NCI-H2107 (cell line): ENCODE measurements around the gene SLC26A6.

ENCODE experiments used
- DNase-seq: peaks from one replicate; lab custom pipeline; 2025; lab: John Stamatoyannopoulos, UW

SLC26A6 gene

GRCh38 chr3:48661501-48662144 lies 26.4 kb upstream of the SLC26A6 start:
- no peak for DNase-seq

- DNase-seq = no peak
These were observed 25.6 kb upstream of the SLC26A6 start for GRCh38 chr3:48660800-48661400.

- DNase-seq = no peak
These were observed 21.6 kb upstream of the SLC26A6 start for GRCh38 chr3:48656841-48657281.

DNA sequence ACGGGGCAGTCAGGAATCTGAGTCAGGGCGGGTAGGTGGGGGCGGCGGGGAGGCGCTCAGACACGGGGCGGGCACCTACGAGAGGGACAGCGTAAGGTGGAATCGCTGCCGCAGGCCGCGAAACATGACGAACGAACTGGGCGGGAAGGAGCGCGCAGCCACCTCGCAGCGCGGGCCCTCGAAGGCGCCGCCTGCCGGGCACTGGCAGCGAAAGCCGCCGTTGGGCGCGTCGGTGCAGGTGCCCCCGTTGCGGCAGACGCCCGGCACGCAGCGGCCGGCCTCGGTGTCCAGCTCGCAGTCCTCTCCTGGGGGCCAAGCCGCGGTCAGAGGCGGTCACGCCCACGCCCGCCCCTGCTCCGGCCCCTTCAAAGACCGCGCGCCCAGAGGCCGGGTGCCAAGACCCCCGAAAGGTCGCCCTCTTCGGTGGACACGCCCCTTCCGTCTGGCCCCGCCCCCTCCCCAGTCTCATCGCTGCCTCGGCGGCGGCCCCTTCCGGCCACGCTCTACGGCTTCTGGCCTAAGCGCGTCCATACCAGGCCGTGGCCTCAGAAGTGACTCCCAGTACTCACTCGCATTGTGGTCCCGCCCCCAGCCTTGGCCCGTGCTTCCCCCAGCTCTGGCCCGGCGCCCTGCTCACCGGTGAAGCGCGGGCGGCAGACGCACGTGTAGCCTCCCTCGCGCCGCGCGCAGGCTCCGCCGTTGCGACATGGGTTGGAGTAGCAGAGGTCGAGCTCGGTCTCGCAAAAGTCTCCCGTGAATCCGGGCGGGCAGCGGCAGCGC lies 21.0 kb upstream of the SLC26A6 start:
- no peak for DNase-seq

DNA sequence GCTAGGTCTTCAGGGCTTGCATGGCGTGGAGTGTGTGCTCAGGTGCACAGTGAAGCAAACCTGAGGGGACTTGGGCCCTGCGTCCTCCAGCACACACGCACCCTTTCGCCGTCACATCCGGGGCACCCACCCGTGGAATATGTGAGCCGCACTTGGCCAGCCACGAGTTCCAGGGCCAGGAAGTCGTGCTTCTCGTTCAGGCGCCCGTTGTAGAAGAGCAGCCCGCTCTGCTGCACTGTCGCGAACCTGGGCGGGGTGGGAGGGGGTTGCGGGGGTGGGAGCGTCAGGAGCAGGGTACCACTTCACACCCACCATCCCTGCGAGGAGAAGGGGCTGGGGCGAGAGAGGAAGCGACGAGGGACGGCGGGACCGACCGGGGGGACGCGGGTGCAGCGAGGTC lies 20.3 kb upstream of the SLC26A6 start:
- no peak for DNase-seq

- no peak for DNase-seq
These were observed 19.8 kb upstream of the SLC26A6 start for GRCh38 chr3:48655063-48655462.

GRCh38 chr3:48652923-48653715 lies 17.9 kb upstream of the SLC26A6 start:
- no peak for DNase-seq

DNA sequence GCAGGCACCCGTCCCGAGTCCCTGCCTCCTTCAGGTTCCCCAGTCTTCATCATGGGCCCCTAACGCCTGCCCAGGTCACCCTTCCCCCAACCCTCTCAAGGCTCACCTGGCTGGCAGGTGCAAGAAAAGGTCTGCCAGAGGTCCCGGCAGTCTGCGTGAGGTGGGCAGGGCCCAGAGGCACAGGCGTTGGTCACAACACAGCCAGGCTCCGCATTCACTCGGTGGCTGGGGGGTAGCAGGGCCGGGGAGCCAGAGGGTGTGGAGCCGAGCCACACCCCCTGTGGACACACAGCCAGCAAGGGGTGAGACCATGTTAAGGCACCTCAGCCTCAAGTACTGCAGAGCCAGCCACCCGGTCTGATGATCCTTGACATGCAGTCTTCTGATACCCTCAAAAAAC lies 16.5 kb upstream of the SLC26A6 start:
- no peak for DNase-seq

DNA sequence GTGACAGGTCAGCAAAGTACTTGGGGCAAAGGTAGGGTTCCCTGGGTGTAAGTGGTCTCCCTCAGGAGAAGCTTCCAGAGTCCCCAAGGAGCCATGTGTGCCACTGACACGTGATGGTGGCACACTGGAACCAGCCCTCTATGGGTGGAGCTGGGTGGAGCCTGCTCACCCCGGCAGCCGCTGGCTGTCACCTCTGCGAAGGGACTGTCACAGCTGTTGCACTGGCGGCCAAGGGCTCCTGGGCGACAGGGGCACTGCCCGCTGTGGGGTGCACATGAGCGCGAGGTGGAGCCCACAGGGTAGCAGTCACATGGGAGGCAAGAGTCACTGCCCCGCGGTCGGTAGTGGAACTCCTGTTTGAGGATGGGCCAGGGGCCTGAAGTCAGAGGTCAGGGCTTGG lies 15.5 kb upstream of the SLC26A6 start:
- DNase-seq = no peak

GRCh38 chr3:48648188-48648850 lies 13.1 kb upstream of the SLC26A6 start:
- DNase-seq = no peak

GRCh38 chr3:48647714-48648113 lies 12.5 kb upstream of the SLC26A6 start:
- DNase-seq = no peak

- DNase-seq = no peak
These were observed 9.9 kb upstream of the SLC26A6 start for GRCh38 chr3:48644898-48645760.

- no peak for DNase-seq
These were observed 7.3 kb upstream of the SLC26A6 start for GRCh38 chr3:48642605-48643004.

GRCh38 chr3:48641396-48641795 lies 6.1 kb upstream of the SLC26A6 start:
- no peak for DNase-seq

GRCh38 chr3:48639944-48640606 lies 4.8 kb upstream of the SLC26A6 start:
- no peak for DNase-seq

DNA sequence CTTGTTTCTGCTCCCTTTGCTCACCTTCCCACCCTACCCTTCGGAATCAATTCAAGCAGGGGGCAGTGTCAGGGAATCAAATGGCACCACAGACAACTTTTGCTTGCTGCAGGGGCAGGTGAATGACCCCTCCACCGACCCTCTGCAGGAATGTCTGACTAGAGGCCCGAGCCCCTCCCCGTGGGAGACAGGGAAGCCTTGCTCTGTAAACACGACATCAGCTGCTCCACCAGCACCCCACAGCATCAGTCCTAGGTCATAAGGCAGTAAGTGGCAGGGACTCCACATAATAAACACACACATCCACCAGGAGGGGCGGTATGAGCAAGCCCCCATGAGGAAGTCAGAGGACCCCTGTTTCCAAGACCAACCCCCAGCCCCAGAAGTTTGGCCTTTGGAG lies 2.0 kb upstream of the SLC26A6 start:
- no peak for DNase-seq

GRCh38 chr3:48636149-48636655 lies 941 bp upstream of the SLC26A6 start:
- DNase-seq = no peak

DNA sequence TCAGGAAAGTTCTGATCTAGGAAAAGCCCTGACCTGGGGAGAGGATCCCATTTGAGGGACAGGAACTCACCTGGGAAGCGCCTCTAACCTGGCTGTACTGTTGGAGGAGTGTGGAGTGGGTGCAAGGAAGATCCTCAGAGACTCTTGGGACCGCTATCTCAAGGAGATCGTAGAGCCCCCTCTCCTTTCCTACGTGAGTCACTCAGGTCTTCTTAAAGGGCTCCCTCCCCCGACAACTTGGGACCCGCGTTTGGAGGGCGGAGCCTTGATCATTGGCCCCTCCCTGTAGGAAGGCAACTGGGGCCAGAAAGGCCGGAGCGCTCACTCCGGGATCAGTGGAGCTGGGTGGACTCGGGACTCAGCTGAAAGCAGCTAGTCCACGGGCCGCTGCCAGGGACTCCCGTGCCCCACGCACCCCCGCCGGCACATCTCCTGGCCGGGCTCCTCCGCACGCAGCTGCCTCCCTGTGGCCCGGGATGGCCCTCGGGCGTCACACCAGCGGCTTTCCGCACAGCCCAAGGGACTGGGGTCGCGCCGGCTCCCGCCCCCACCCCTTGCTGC lies 520 bp downstream of the SLC26A6 start:
- no peak for DNase-seq

- DNase-seq = no peak
These were observed 1.5 kb downstream of the SLC26A6 start for GRCh38 chr3:48633743-48634142.

DNA sequence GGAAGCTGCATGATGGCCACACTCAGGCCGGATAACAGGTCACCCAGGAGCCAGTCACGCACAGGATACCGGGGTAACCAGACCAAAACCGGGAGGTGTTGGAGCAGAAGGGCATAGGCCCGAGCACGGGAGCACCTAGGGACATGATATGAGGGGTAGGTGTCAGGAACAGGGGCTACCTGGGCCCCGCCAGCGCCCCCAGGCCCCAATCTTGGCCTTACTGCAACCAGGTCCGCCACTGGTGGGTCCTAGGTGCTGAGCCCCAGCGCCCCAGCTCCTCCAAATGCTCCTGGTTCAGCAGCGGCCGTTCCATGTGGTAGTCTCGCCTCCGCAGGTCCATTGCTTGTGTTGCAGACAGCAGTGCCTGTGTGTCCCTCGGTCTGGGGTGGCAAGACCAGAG lies 2.0 kb downstream of the SLC26A6 start:
- DNase-seq = no peak
